Posterior cingulate gyrus (tissue), 11 donors: ENCODE measurements around the gene TTLL10.
"Not testable (repeated sequence)": the region's sequence is repeated elsewhere in the genome, so short reads cannot be mapped to it uniquely, and the experiment has no call there.

Source experiments
- DNase-seq, 10 donors: peaks; one replicate each; pipeline versions ENCODE4 v3.0.0 to v3.0.0-alpha.2; 2020 to 2021; ENCODE audit warnings: mixed read lengths in 3 of 10
- intact Hi-C: fragments of 100-400 bp; cut with DNase I; formaldehyde crosslinking; loops from one replicate; pipeline ENCODE4 v1.15.1; 2023

Gene TTLL10

DNA sequence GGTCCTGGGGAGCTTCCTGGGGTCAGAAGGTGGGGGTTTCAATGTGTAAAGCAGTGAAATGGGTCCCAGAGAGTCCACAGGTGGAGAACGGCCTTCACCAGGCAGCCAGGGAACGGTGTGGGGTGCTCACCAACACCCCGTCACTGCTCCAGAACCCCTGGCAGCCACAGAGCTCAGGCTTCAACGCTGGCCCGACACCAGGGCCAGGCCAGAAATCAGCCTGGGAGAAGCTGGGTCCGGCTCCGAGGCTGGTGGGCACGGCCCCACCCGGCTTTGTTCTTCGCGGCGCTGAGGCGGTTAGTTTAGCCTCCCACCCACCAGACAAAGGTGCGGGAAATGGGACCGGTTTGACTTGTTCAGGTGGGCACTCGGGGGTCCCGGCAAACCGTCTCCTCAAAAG lies 33.0 kb upstream of the TTLL10 start:
- no peak for DNase-seq
- intact Hi-C loops: loop anchor here (10.0 kb wide), 1 partner anchor 54 kb away; no protein-coding TSS in a partner anchor

DNA sequence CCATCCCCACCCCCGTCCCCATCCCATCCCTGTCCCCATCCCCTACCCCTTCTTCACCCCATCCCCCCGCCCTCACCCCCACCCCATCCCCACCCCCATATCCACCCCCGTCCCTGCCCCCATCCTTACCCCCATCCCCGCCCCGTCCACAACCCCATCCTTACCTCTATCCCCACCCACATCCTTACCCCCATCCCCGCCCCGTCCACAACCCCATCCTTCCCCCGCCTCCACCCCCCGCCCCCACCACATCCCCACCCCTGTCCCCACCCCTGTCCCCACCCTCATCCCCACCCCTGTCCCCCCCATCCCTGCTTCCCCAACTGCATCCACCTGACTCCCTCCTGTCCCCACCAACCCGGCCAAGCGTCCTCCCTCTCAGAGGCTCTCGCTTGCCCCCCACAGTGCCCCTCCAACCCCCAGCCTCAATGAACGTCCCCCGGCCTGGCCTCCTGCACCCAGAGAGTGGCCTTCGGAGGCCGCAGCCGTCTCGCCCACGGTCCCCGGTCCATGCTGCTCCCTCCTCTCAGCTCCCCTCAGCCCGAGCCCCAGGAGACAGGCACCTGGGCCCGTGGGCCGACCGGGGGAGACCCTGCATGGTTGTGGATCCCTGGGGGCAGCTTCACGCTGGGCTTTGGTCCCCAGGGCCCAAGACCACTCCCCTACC lies 32.3 kb upstream of the TTLL10 start:
- DNase-seq: no peak
- intact Hi-C loops: loop anchor here (10.0 kb wide), 1 partner anchor 53 kb away; no protein-coding TSS in a partner anchor

DNA sequence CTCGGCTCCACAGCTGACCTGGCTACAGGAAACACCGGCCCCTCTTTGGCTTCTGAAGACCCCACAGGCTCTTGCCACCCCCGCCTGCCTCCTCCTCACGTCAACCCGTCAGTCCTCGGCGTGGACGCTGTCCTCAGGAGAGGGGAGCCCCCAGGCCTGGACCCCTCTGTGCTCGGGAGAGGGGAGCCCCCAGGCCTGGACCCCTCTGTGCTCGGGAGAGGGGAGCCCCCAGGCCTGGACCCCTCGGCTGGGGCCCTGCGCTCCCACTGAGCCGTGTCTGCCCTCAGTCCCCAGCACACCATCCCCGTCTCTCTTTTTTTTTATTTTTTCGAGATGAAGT lies 31.8 kb upstream of the TTLL10 start:
- DNase-seq: no peak
- intact Hi-C loops: loop anchor here (10.0 kb wide), 1 partner anchor 53 kb away; no protein-coding TSS in a partner anchor

- intact Hi-C loops: loop anchor here (10.0 kb wide), 1 partner anchor 52 kb away; no protein-coding TSS in a partner anchor
- not testable (repeated sequence) for DNase-seq
Measured at GRCh38 chr1:1142352-1142751, 31.3 kb upstream of the TTLL10 start.

DNA sequence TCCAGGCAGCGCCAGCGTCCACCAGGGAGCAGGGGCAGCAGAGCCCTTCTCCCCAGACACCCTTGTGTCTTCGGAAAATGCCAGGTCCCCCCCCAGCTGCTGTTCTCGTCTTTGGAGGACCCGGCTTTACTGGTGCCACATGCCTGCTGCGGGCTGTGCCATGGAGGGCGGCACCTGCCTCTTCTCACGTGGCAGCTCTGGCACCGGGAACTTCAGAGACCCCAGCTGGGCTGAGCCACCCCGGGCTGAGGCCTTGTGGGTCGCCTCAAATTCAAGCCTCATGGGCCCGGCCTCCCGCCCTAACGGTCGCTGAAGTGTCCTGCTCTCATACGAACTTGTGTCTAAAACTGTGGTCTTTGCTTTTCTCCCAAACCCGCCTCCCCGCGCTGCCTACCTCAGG lies 30.8 kb upstream of the TTLL10 start:
- intact Hi-C loops: loop anchor here (10.0 kb wide), 1 partner anchor 52 kb away; no protein-coding TSS in a partner anchor
- no peak for DNase-seq

- DNase-seq: no peak
- intact Hi-C loops: loop anchor here (10.0 kb wide), 1 partner anchor 51 kb away; no protein-coding TSS in a partner anchor
Measured at GRCh38 chr1:1143636-1144035, 30.0 kb upstream of the TTLL10 start.

GRCh38 chr1:1144122-1144842 lies 29.4 kb upstream of the TTLL10 start:
- no peak for DNase-seq

DNA sequence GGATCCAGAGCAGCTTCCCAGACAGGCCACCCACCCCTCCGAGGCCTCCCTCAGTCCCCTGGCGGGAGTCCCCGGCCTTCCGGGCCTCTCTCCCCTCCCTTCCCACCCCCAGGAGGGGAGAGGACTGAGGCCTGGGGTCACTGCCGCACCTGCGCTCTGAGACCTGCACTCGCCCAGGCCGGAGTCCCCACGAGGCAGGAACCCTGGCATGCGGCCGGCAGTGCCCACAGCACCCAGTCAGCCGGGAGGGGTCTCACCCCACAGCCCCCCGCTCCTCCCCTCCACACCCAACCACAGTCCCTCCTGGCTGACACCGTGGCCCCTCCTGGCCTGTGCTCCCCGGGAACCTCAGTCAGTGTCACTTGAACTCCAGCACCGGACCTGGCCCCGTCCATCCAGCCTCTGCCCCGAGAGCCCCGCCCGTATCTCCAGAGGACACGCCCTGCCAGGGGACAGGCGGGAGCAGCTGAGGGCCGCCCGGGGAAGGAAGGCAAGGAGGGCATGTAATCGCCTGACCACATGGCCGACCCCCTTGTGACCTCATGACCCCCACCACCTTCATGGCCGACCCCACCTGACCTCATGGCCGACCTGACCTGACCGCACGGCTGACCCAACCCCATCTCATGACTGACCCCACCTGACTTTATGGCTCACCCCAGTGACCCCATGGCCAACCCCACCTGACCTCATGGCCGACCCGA lies 28.7 kb upstream of the TTLL10 start:
- no peak for DNase-seq
- intact Hi-C loops: loop anchor here (10.0 kb wide), 1 partner anchor 50 kb away; no protein-coding TSS in a partner anchor

More at GRCh38 chr1:1144122-1144842, 29.4 kb upstream of the TTLL10 start:
- intact Hi-C loops: loop anchor here (10.0 kb wide), 1 partner anchor 51 kb away; no protein-coding TSS in a partner anchor

GRCh38 chr1:1145547-1145914 lies 28.1 kb upstream of the TTLL10 start:
- DNase-seq: no peak
- intact Hi-C loops: loop anchor here (10.0 kb wide), 1 partner anchor 49 kb away; no protein-coding TSS in a partner anchor

DNA sequence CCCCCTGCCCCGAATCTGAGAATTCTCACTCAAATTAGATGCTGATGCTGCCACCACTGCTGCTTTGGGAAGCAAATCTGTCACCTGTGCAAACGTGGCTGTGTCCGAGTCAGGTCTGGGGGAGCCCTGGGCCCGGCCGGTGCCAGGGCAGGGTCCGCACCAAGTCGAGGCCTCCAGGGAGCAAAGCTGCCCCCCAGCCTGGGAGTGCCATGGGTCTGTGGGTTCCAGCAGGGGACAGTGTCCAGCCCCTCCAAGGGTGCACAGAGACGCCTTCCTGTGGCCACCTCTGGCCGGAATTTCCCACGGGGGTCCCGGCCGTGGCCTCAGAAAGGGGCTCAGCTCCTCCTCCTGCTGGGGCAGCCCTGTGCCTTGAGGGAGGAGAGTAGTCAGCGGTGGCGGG lies 27.7 kb upstream of the TTLL10 start:
- intact Hi-C loops: loop anchor here (10.0 kb wide), 1 partner anchor 49 kb away; no protein-coding TSS in a partner anchor
- no peak for DNase-seq

GRCh38 chr1:1146596-1146995 lies 27.1 kb upstream of the TTLL10 start:
- intact Hi-C loops: loop anchor here (10.0 kb wide), 1 partner anchor 48 kb away; no protein-coding TSS in a partner anchor

GRCh38 chr1:1148061-1148460 lies 25.6 kb upstream of the TTLL10 start:
- DNase-seq: no peak
- intact Hi-C loops: loop anchor here (10.0 kb wide), 1 partner anchor 47 kb away; no protein-coding TSS in a partner anchor

More at GRCh38 chr1:1146596-1146995, 27.1 kb upstream of the TTLL10 start:
- no peak for DNase-seq

DNA sequence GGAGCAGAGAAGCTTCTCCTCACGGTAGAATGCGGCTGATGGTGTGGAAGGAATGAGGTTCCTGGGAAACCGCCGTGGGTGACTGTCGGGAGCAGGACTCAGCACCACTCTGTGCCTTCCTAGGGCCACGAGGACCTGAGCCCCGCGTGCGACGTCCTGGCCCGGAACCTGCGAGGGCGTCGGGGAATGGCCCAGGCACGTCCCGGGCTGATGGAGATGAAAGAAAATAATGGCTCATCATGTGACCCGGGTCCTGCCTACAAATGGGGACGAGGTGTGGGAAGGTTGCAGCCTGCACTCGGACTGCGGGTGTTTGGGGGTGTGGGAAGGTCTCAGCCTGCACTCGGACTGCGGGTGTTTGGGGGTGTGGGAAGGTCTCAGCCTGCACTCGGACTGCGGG lies 25.1 kb upstream of the TTLL10 start:
- no peak for DNase-seq
- intact Hi-C loops: loop anchor here (10.0 kb wide), 1 partner anchor 46 kb away; no protein-coding TSS in a partner anchor

- DNase-seq: no peak
- intact Hi-C loops: loop anchor here (10.0 kb wide), 1 partner anchor 45 kb away; no protein-coding TSS in a partner anchor
Measured at GRCh38 chr1:1149416-1149815, 24.3 kb upstream of the TTLL10 start.

DNA sequence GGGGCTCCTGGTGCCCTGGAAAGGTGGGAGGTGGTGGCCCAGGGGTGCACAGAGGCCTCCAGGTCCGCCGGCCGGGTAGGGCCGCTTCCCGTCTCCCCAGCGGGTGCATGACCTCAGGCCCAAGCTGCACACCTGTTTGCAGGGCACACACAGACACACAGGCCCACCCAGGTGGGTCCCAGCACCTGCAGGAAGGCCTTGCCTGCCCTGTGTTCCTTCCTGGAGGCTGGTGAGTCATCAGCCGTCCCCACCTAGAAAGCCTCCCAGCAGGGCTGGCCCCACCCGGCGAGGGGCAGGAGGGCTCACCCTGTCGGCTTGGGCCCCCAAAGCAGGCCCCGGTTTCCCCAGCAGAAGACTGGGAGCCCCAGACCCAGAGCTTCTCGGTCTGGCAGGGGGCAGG lies 23.6 kb upstream of the TTLL10 start:
- no peak for DNase-seq
- intact Hi-C loops: no loop called here

DNA sequence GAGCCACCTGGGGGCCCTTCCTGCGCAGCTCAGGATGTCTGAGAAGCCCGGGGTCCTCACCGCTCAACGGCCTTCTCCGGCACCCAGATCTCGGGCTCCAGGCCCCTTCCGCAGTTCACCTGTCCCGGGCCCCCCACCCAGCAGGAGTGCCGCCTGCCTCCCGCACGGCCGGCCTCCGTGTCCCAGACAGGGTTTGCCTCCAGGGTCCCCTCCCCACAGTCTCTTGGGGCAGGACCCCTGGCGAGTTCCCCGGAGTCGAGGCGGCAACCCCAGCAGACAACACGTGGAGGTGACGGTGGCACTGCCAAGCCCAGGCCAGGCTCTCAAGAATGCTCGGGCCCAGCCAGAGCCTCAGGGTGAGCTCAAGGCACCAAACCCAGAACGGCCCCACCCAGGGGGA lies 22.4 kb upstream of the TTLL10 start:
- intact Hi-C loops: no loop called here
- no peak for DNase-seq

GRCh38 chr1:1152431-1152830 lies 21.2 kb upstream of the TTLL10 start:
- intact Hi-C loops: not testable (repeated sequence)

DNA sequence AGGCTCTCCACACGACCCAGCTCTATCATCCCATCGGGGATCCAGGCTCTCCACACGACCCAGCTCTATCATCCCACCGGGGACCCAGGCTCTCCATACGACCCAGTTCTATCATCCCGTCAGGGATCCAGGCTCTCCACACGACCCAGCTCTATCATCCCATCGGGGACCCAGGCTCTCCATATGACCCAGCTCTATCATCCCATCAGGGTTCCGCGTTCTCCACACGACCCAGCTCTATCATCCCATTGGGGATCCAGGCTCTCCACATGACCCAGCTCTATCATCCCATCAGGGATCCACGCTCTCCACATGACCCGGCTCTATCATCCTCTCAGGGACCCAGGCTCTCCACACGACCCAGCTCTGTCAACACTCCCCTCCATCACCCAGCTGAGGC lies 20.5 kb upstream of the TTLL10 start:
- DNase-seq, intact Hi-C loops: not testable (repeated sequence)

More at GRCh38 chr1:1152431-1152830, 21.2 kb upstream of the TTLL10 start:
- DNase-seq: not testable (repeated sequence)

DNA sequence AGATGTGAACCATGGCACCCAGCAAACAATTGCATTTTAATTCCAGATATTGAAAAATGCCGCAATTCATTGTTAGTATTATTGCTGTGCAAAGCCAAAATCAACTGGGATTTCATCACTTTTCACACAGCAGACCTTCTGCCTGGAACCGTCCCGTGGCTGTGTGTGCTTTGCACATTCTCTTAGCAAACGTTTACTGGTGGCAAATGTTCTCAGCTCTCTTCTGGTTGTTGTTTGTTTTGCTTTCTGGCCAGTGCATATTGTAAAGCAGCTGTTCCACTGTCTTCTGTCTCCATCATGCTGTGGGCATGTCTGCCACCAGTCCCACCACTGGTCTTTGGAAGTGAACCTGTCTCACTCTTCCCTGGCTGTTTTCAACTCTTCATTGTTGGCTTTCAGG lies 19.8 kb upstream of the TTLL10 start:
- intact Hi-C loops: no loop called here
- DNase-seq: no peak

GRCh38 chr1:1155258-1155657 lies 18.4 kb upstream of the TTLL10 start:
- intact Hi-C loops: loop anchor here (5.0 kb wide), 1 partner anchor 77 kb away; the partner anchor contains the start of genes B3GALT6 and SDF4
- DNase-seq: no peak
